ENCODE results near the gene ELF5.

Gene ELF5

DNA sequence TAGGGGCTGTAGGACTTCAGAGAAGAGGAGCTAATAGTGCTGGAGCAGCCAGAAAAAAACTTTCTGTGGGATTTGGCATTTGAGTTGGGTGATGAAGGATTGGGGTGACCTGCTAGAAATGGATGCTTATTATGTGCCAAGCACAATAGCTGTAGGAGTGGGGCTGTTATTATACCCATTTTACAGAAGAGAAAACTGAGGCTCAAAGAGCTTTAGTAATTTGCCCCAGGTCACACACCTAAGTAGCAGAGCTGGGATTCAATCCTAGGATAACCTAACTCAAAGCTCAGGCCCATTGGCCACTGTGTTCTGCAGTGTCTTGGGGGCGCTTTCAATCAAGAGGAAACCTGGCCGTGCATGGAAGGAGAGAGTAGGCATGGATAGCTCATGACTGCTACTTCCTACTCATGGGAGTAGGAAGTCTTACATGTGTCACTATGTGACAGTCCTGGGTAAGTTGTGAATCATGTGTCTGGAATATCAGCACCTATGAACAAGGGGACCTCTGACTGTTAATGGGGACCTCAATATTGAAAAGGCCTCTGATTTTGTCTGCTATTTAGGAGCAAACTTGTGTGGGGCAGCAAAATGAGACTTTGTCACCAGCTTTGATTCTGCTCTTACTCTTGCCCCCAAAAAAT, 6.1 kb upstream of the ELF5 start:
- DNase-seq = no peak

GRCh38 chr11:34516247-34517040, 2.9 kb upstream of the ELF5 start:
- DNase-seq = no peak

DNA sequence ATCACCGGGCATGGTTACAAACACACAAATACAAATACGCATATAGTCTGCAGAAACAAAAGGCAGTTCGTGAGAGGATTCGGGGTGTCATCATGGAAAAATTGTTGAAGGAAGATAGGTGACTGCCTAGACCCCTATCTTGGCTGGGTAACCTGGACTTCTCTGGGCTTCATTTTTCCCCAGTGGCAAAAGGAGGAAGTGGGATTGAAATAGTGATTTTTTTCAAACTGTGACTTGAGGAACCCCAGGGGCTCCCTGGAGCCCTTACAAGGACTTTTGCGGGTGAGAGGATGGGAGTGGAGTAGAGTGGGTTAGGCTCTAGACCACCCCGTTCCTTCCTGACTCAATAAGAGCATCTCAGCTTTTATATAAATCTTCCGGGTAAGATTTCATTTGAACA, 1.0 kb upstream of the ELF5 start:
- no peak for DNase-seq

DNA sequence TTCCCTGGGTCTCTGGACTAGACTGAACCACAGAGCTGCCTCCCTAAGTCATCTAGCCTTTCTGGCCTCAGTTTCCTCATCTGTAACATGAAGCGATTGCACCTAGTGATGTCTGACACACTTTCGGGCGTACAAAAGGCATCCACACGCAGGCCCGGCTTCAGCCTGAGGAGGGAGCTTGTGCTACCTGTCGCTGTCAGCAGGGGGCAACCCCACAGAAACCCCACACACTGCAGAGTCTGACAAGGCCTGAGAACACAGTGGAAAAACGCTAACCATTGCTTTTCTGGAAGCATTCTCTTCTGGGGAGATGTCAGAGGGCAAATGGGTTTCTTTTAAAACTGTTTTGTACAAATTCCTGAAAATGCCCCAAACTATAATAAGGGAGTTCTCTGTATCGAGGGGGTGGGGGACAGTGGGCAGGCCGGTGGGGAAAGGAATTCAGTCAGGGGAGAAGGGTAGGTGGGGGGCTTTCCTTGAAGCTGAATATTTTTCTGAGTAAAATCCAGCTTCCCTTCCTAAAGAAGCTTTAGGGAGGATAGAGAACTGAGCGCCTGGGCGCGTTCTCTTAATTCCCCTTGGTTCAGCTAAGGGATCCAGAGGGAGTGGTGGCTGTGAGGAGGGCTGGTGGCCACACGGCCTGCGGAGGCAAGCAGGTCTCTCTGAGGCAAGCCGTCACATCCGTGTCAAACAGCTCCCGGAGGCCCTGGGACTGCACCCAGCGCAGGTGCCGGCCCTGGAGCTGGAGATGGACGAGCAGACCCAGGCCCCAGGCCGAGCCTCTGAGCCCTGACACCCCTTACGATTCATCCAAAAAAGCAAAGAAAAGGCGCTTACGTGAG, 533 bp downstream of the ELF5 start:
- peak; percentile 44 for DNase-seq

DNA sequence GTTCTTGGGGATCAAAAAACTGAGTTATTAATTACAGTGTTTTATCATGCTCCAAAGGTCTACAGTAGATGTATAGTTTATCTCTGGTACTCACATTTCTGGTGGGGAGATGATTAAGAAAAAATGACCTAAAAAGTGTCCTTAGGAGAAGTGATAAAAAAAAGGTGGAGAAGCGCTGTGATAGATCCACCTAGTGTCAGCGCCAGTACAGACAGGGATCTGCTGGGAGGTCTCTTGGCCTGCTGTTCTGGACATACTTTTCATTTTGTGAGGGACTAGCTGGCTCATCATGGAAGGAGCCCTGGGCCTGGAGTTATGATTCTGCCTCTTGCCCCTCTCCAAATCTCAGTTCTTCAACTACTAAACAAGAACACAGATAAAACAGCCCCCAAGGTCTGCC, 2.9 kb downstream of the ELF5 start:
- no peak for DNase-seq

DNA sequence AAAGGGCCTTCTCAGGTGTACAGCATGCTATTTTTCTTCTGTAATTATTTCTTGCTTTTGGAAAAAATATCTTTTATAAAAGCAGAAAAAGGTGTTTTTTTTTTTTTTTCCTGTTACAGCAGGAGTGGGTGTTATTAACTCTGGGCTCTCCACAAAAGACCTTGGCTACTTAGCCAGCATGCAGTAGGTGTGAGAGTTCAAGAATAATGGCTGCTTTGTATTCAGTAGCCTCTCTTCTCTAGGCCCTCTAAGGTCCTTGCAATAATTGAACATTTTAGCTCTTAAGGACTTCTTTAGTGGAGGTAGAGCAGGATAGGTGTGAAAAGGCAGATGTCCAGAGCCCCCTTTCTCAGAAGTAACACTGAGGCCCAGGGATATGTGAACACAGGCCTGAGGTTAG, 3.4 kb downstream of the ELF5 start:
- no peak for DNase-seq

DNA sequence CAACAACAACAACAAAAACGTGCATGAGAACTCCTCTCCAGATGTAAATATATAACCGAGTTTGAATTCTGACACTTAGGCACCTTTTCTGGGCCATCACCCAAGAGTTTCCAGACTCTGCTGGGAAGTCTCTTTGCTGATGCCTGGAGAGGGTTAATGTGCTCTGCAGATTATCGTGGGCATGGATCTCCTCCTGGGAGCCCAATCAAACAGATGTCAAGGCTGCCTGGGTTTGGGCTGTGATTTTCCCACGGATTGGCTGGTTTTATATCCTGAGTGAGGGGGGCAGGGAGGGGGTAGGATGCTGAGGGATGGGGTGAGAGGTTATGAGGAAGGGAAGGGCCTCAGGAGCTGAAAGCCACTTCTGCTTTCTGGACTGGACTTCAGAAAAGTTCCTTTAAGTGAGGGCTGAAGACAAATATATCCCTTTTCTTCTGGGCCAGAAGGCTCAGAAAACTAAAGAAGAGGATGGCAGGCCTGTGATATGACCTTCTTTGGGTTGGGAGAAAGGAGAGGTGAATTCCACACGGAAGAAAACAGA, 4.2 kb downstream of the ELF5 start:
- DNase-seq = no peak

DNA sequence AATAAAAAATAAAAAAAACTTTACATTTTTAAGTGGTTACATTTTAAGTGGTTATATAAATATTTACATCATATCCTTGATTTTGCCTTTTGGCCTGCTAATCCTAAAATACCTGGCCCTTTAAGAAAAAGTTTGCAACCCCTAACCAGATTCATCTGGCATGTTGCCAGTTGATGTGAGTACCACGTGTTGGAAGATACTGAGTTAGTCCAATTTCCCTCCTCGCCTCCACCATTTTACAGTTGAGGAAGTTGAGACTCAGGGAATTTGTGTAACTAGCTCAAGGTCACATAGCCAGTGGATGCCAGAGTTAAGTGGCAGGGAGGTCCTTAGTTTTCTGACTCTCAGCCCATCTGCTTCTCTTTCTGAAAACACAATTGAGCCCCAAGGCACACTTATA, 5.1 kb downstream of the ELF5 start:
- DNase-seq = no peak

- DNase-seq = no peak
Observed at GRCh38 chr11:34507610-34508009, 6.0 kb downstream of the ELF5 start.

DNA sequence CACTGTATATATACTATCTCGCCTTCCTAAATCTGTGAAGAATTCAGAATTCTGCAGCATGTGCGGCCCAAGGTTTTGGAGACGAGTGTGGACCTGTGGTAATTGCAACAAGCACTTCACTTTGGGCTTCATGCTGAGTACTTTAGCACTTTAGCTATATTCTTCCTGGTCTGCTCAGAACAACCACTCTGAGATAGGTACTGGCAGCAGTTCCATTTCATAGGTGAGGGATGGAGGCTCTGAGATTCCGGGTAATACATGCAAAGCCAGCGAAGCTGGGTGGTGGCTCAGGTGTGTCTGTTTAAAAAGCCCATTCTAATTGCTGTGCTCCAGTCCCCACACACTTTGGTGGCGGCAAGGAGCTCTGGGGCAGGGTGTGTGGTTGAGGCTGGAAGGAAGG, 6.4 kb downstream of the ELF5 start:
- no peak for DNase-seq

- no peak for DNase-seq
Observed at GRCh38 chr11:34505874-34506273, 7.7 kb downstream of the ELF5 start.

- no peak for DNase-seq
Observed at GRCh38 chr11:34502949-34503348, 10.6 kb downstream of the ELF5 start.

DNA sequence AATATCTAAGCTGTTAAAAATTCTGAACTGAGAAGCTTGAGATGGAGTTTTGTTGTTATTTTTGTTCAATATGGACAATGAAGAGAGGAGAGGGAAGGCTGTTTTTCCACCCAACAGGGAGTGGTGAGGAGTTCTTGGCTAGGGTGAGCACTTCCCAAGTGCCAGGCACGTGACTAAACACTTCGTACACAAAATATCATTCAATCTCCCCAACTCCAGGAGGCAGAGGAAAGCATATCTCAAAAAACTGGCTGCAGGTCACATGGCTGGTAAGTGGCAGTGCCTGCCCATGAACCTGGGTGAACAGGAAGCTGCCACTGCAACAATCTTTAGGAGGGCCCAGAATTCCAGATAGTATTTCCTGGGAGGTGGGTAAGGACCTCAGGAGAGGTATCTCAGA, 11.6 kb downstream of the ELF5 start:
- DNase-seq = no peak

DNA sequence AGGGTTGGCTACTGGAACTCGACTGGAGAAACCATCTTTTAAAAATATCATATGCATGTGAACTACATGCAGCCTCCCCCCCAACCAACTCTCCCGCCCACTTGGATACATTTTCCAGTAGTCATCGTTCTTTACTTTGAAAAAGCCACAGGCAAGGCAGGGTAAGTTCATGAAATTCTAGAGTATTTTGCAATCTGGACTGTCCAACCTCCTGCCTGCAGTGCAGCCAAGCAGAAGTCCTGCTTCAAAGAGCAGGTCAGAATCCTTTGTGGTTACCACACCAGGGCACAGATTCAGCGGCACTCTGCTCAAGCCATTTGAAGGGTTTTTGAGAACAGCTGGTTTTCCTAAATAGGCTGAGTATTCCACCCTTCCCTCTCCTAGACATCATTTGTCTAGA, 12.1 kb downstream of the ELF5 start:
- no peak for DNase-seq

DNA sequence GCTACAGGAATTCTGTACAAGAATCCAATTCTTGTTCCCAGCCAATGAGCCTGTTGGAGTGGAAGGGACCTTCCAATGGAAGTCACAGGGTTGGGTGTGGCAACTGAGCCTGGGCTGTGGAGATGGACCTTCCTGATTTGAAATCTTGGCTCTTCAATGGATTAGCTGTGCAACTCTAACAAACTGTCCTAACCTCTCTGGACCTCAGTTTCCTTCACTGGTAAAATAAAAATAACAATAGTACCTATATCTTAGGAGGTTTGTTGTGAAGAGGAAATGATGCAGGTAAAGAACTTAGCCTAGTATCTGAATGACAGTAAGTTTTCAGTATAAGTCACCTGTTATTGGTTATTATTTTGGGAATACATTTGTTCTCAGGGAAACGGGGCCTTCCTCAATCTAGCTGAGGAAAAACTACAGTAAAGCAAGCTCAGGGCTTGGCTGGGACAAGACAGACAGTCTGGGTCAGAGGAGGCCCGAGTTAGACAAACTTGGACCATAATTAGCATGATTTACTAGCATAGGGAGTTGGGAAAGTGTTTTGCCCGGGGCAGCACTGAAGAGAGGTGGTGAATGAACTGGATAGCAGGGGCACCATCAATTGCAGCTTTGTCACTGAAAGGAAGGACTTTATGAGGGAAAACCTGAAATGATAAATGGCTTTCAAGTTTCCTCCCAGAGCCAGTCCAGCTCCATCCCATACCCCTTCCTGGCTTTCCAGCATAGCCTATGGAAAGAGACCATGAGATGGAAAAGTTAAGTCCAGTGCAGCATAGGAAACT, 13.7 kb downstream of the ELF5 start:
- no peak for DNase-seq

DNA sequence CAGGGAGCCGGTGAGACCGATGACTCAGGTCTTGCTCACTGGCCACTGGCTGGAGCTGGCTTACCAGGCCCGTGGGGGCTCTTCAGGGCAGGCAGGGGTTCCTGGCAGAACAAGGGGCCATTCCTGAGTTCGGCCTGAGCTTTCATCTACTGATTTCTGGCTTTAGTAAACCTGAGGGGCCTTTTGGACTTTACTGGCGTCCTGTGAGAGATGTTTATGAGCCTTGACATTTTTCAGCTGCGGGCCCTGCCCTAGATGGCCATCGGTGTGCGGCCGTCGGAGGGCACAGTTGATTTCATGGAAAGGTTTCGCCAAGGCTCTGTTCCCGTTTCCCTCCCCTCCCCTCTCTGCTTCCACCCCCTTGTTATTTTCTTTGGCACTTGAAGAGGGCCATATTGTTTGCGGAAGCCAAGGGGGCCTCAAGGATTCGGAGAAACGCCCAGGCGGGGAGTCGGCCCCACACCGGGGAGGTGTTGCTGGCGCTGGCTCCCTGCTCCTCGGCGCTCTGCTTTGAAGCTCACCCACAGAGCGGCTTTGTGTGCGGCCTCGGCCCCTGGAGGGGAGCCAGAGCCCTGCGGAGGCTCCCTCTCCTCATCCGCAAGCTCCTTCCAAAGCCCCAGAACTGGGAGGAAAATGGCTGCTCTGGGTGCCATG, 17.7 kb downstream of the ELF5 start:
- no peak for DNase-seq

DNA sequence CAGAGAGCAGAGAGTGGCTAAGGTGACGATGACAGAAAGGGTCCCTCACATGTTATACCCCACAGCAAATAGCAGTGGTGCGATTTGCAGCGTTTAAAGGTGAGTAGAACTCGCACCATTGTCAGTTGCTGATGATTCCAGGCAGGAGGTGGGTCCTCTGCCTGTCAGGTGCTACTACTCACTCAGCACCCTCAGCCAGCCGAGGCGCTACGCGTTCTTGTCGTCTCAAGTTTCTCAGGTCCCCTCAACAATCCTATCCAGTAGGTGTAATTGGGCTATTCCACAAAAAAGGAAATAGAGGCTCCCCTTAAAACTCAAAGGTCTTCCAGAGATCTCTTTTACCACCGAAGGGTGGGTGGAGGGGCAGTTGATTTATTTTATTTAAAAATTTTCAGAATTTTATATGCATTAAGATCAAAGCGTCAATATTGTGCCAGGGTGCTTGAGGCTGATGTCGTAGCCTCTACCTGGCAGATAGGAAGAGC, 18.3 kb downstream of the ELF5 start:
- no peak for DNase-seq

GRCh38 chr11:34493926-34494595, 19.5 kb downstream of the ELF5 start:
- DNase-seq = no peak

DNA sequence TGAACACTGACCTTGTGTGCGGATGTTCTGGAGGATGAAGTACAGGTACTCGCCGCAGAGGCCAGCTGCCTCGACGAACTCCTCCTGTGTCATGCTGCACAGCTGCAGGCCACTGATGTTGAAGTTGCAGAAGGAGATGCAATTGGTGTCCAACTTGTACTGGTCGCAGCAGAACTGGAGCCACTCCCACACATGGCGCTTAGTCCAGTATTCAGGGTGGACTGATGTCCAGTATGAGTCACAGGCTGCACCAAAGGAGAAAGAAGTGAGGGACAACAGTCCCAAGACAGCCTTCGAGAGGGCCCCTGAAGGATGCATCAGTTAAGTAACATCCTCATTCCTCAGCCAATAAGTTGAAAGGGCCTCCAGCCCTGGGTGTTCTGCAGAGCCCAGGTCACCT, 20.1 kb downstream of the ELF5 start:
- DNase-seq = no peak

DNA sequence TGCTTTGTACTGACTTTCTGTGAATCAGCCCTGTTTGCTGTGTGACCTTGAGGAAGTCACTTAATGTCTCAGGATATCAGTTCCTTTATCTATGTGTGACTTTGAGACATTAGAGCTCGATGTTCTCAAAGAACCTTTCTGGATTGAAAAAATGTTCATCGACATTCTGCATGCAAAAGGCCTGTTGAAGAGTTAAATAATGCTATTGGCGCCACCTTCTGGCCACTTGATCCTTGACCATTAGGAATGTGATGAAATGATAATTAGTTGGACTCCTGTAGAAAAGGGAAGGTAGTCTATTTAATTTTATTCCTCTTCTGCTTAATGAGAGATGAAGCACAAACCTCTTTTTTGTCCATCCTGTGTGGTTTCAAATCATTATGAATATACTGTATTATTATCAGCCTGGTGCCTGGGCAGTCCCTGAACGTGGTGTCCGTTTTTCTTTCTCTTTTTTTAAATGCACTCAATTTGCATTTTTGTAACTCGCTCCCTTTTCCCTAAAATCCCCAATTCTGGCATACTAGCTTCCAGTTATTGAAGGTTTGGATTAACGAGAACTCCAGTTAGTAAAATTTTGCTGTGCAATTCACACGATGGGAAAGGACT, 20.7 kb downstream of the ELF5 start:
- peak; percentile 22 for DNase-seq

DNA sequence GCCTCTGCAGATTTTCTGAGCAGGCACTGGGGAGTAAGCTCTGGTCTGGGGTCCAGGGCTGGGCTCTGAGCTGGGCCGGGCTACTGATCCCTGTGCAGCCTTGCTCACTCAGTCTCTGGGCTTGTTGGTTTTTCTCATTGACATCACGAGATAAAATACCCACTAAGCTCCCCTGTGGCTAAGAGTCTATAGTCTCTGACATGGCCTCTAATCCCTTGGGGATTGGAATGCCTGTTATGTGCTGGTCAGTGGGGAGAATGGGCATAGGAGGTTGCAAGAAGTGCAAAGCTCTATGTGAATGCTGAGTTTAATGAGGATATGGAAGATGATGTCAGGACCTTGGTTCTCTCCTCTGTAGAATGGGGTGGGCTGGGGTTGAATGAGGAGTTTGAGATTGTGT, 23.3 kb downstream of the ELF5 start:
- DNase-seq = no peak

All from activated T-cell treated with anti-CD3 and anti-CD28 coated beads, Interleukin-2, amount 50 U/mL, for 1 hour (primary cell).